Endothelial cell of umbilical vein (primary cell): ENCODE measurements around the gene DOCK1.

ENCODE experiments used
- CTCF ChIP-seq, 2 donors: IDR thresholded peaks; 1 replicate in 1 of 2; 2 replicates in 1 of 2; pipeline ENCODE4 v1.5.1; 2011; ENCODE audit warnings: low read length in 2 of 2, mild to moderate bottlenecking in 2 of 2, moderate library complexity in 2 of 2, control low read depth in 1 of 2, inconsistent platforms in 1 of 2, low read depth in 1 of 2; ENCODE audit not compliant: insufficient read depth in 1 of 2; ENCODE audit errors: extremely low read depth in 1 of 2
- EZH2 ChIP-seq: IDR thresholded peaks from 2 replicates; pipeline ENCODE4 v1.6.1; 2012; ENCODE audit warnings: borderline replicate concordance, low read depth, mild to moderate bottlenecking, moderate library complexity, low read length, inconsistent platforms; ENCODE audit not compliant: severe bottlenecking
- GATA2 ChIP-seq: IDR thresholded peaks from 2 replicates; pipeline ENCODE4 v1.7.0; 2011; ENCODE audit warnings: low read depth, mild to moderate bottlenecking, moderate library complexity, mixed read lengths, low read length; ENCODE audit not compliant: insufficient read length, insufficient read depth
- MYC ChIP-seq: IDR thresholded peaks from one replicate; pipeline ENCODE4 v1.6.1; 2011; ENCODE audit warnings: mild to moderate bottlenecking, low read depth, low read length
- POLR2A ChIP-seq: IDR thresholded peaks from 2 replicates; pipeline ENCODE4 v1.6.1; 2012; ENCODE audit warnings: low read depth, mild to moderate bottlenecking, control low read depth, low read length
- POLR2AphosphoS5 ChIP-seq: IDR thresholded peaks from 2 replicates; pipeline ENCODE4 v1.6.1; 2012; ENCODE audit warnings: low read depth, mild to moderate bottlenecking, control low read depth, low read length, moderate library complexity; ENCODE audit not compliant: insufficient read depth
- TF ChIP-seq, protein P1 (sequence below): IDR thresholded peaks from 2 replicates; pipeline ENCODE4 v1.6.1; 2011; ENCODE audit not compliant: insufficient read depth, insufficient read length

- TF ChIP-seq CTCF (IDR thresholded peaks at IDR 0.05; ENCODE audit: extremely low read depth in 1 of 2, insufficient read depth in 1 of 2, low read depth in 1 of 2, low read length in 2 of 2) (no peak), MYC (no peak), POLR2A (no peak), POLR2AphosphoS5 (no peak), GATA2 (no peak), EZH2 (no peak)
- TF ChIP-seq, protein P1, sequence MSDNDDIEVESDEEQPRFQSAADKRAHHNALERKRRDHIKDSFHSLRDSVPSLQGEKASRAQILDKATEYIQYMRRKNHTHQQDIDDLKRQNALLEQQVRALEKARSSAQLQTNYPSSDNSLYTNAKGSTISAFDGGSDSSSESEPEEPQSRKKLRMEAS: no peak
These were observed 361.2 kb downstream of the DOCK1 start for GRCh38 chr10:127266431-127266830.
